ENCODE measurements around the gene PELI3. TPM values are rescaled to one million over a fixed set of nuclear protein-coding genes. Genes with fewer than 3 reads are reported as not detected.

PELI3 gene
- total RNA-seq, 1 donor from 2014 or later, result 3.6 TPM

- TF ChIP-seq CTCF (conservative IDR thresholded peaks at IDR 0.05; ENCODE audit: low read depth, low read length), result no peak
- DNase-seq (ENCODE audit: low read depth), result no peak
- H3K4me3 ChIP-seq (ENCODE audit: low read depth, low read length), result no peak overlapping the region
Observed at GRCh38 chr11:66470015-66470414, 3.3 kb downstream of the PELI3 start.

GRCh38 chr11:66471142-66471541 is 4.4 kb downstream of the PELI3 start:
- no peak for TF ChIP-seq CTCF (conservative IDR thresholded peaks at IDR 0.05; ENCODE audit: low read depth, low read length)
- H3K4me3 ChIP-seq (ENCODE audit: low read depth, low read length), result no peak overlapping the region
- no peak for DNase-seq (ENCODE audit: low read depth)

DNA sequence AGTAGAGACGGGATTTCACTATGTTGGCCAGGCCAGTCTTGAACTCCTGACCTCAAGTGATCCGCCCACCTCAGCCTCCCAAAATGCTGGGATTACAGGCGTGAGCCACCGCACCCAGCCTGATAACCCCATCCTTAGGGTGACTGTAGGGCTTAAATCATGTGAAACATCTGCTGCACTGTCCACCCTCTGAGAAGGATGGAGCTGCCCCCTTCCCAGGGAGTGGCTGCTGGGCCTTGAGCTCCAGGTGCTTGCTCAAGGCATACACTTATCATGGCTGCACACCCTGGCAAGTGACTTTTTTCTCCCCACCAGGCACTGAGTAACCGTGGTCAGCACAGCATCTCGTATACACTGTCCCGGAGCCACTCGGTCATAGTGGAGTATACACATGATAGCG is 5.3 kb downstream of the PELI3 start:
- H3K4me3 ChIP-seq (ENCODE audit: low read depth, low read length), result no peak overlapping the region
- no peak for TF ChIP-seq CTCF (conservative IDR thresholded peaks at IDR 0.05; ENCODE audit: low read depth, low read length)
- DNase-seq (ENCODE audit: low read depth), result no peak

- TF ChIP-seq CTCF (conservative IDR thresholded peaks at IDR 0.05; ENCODE audit: low read depth, low read length), result no peak
- H3K4me3 ChIP-seq (ENCODE audit: low read depth, low read length), result no peak overlapping the region
- no peak for DNase-seq (ENCODE audit: low read depth)
Observed at GRCh38 chr11:66473167-66473566, 6.5 kb downstream of the PELI3 start.

- TF ChIP-seq CTCF (conservative IDR thresholded peaks at IDR 0.05; ENCODE audit: low read depth, low read length), result no peak
- DNase-seq (ENCODE audit: low read depth), result no peak
- H3K4me3 ChIP-seq (ENCODE audit: low read depth, low read length), result no peak overlapping the region
Observed at GRCh38 chr11:66473608-66474515, 7.2 kb downstream of the PELI3 start.

GRCh38 chr11:66475349-66476172 is 8.9 kb downstream of the PELI3 start:
- no peak for TF ChIP-seq CTCF (conservative IDR thresholded peaks at IDR 0.05; ENCODE audit: low read depth, low read length)
- no peak overlapping the region for H3K4me3 ChIP-seq (ENCODE audit: low read depth, low read length)
- DNase-seq (ENCODE audit: low read depth), result no peak

Measured in epithelial cell of proximal tubule (primary cell).